HEK293T (cell line): Measurements from ENCODE around the gene PEX13.

Experiments
- CTCF ChIA-PET: fragments of 350-600 bp; formaldehyde crosslinking; extraction: SDS; loops from one replicate; lab custom pipeline; 2021; ENCODE audit warnings: antibody characterized with exemption, inconsistent platforms; lab: Yijun Ruan, JAX
- POLR2A ChIA-PET: fragments of 350-600 bp; formaldehyde crosslinking; extraction: SDS; loops from one replicate; lab custom pipeline; 2020; ENCODE audit warnings: antibody characterized with exemption, inconsistent platforms; lab: Yijun Ruan, JAX
- DNase-seq: peaks from one replicate; pipeline ENCODE4 v3.0.0; 2012; ENCODE audit warnings: mixed read lengths; ENCODE audit errors: extremely low spot score
- ARNT ChIP-seq: fragments of 450-650 bp; IDR thresholded peaks from 2 replicates; pipeline ENCODE4 v1.6.1; 2017; ENCODE audit warnings: mild to moderate bottlenecking
- BHLHE40 ChIP-seq: fragments of 450-650 bp; IDR thresholded peaks from 2 replicates; pipeline ENCODE4 v1.6.1; 2016; ENCODE audit warnings: mild to moderate bottlenecking, moderate library complexity, borderline replicate concordance
- CTBP1 ChIP-seq: fragments of 450-650 bp; IDR thresholded peaks from 2 replicates; pipeline ENCODE4 v1.6.1; 2016; ENCODE audit warnings: borderline replicate concordance
- ELF4 ChIP-seq: fragments of 450-650 bp; IDR thresholded peaks from 2 replicates; pipeline ENCODE4 v1.6.1; 2017; ENCODE audit warnings: antibody characterized with exemption
- FOXA1 ChIP-seq: fragments of 450-650 bp; IDR thresholded peaks from 2 replicates; pipeline ENCODE4 v1.6.1; 2016; ENCODE audit warnings: mild to moderate bottlenecking
- FOXK2 ChIP-seq: fragments of 450-650 bp; IDR thresholded peaks from 2 replicates; pipeline ENCODE4 v1.6.1; 2016; ENCODE audit warnings: mild to moderate bottlenecking
- FOXM1 ChIP-seq: fragments of 450-650 bp; IDR thresholded peaks from 2 replicates; pipeline ENCODE4 v1.6.1; 2017; ENCODE audit warnings: mild to moderate bottlenecking, borderline replicate concordance
- HDGF ChIP-seq: fragments of 450-650 bp; IDR thresholded peaks from 2 replicates; pipeline ENCODE4 v1.6.1; 2017; ENCODE audit warnings: antibody characterized with exemption, borderline replicate concordance
- L3MBTL2 ChIP-seq: fragments of 450-650 bp; conservative IDR thresholded peaks from 2 replicates; pipeline ENCODE4 v1.6.1; 2016; ENCODE audit warnings: mild to moderate bottlenecking
- LEF1 ChIP-seq: fragments of 450-650 bp; IDR thresholded peaks from 2 replicates; pipeline ENCODE4 v1.6.1; 2017; ENCODE audit warnings: mild to moderate bottlenecking, borderline replicate concordance
- NFRKB ChIP-seq: fragments of 450-650 bp; IDR thresholded peaks from 2 replicates; pipeline ENCODE4 v1.6.1; 2016; ENCODE audit warnings: mild to moderate bottlenecking, moderate library complexity
- PKNOX1 ChIP-seq: fragments of 450-650 bp; IDR thresholded peaks from 2 replicates; pipeline ENCODE4 v1.6.1; 2016
- SP1 ChIP-seq: fragments of 450-650 bp; IDR thresholded peaks from 2 replicates; pipeline ENCODE4 v1.6.1; 2017
- SUZ12 ChIP-seq: fragments of 450-650 bp; IDR thresholded peaks from 2 replicates; pipeline ENCODE4 v1.6.1; 2016; ENCODE audit warnings: mild to moderate bottlenecking
- TARDBP ChIP-seq: fragments of 450-650 bp; IDR thresholded peaks from 2 replicates; pipeline ENCODE4 v1.6.1; 2016
- ZNF384 ChIP-seq: fragments of 450-650 bp; IDR thresholded peaks from 2 replicates; pipeline ENCODE4 v1.6.1; 2016

PEX13 gene

GRCh38 chr2:61091485-61091884 is 74.0 kb downstream of the PEX13 start:
- POLR2A ChIA-PET: no interaction called here
- no peak for DNase-seq
- TF ChIP-seq SP1: no peak
- no peak for TF ChIP-seq FOXK2
- no peak for TF ChIP-seq NFRKB
- TF ChIP-seq BHLHE40: no peak
- TF ChIP-seq L3MBTL2: no peak
- no peak for TF ChIP-seq ARNT
- no peak for TF ChIP-seq SUZ12
- TF ChIP-seq ELF4: no peak
- no peak for TF ChIP-seq ZNF384
- no peak for TF ChIP-seq PKNOX1
- TF ChIP-seq TARDBP: no peak
- TF ChIP-seq LEF1: no peak
- no peak for TF ChIP-seq FOXM1
- no peak for TF ChIP-seq FOXA1
- no peak for TF ChIP-seq HDGF
- CTCF ChIA-PET: interaction anchor here (0.6 kb wide), 2 partner anchors 34 to 386 kb away, joined by 3 to 5 read pairs; no protein-coding TSS in a partner anchor

- ChIA-PET POLR2A (interaction anchor here (0.6 kb wide), 1 partner anchor 1318 kb away, joined by 3 read pairs; no protein-coding TSS in a partner anchor), CTCF (no interaction called here)
- TF ChIP-seq HDGF (no peak), PKNOX1 (no peak), SUZ12 (no peak), CTBP1 (no peak), FOXM1 (no peak), L3MBTL2 (no peak), FOXA1 (no peak), ELF4 (no peak)
- no peak for DNase-seq
These were observed 78.9 kb downstream of the PEX13 start for GRCh38 chr2:61096438-61096837.

GRCh38 chr2:61100801-61101200 is 83.3 kb downstream of the PEX13 start:
- ChIA-PET POLR2A (no interaction called here), CTCF (interaction anchor here (0.6 kb wide), 1 partner anchor 104 kb away, joined by 3 read pairs; no protein-coding TSS in a partner anchor)
- TF ChIP-seq PKNOX1: no peak
- no peak for TF ChIP-seq FOXM1
- TF ChIP-seq LEF1: no peak
- no peak for TF ChIP-seq ZNF384
- TF ChIP-seq SP1: no peak
- TF ChIP-seq TARDBP: no peak
- TF ChIP-seq ARNT: no peak
- TF ChIP-seq CTBP1: no peak
- TF ChIP-seq ELF4: no peak
- no peak for TF ChIP-seq NFRKB
- TF ChIP-seq FOXA1: no peak
- TF ChIP-seq BHLHE40: no peak
- no peak for TF ChIP-seq FOXK2
- no peak for TF ChIP-seq SUZ12
- no peak for TF ChIP-seq HDGF
- no peak for TF ChIP-seq L3MBTL2
- DNase-seq: no peak
